OCI-LY3 (cell line): ENCODE measurements around the gene UFSP1.

ENCODE experiments used
- H2AFZ ChIP-seq: fragments of 200-600, 300-600 bp; shearing (Covaris generic); 2 replicates; pipeline ENCODE4 v1.6.0; 2014; ENCODE audit warnings: antibody characterized with exemption, low read depth, low read length
- H3K27ac ChIP-seq: fragments of 200-600, 300-600 bp; sonication (generic); 2 replicates; pipeline ENCODE4 v1.5.1; 2014; ENCODE audit warnings: mild to moderate bottlenecking, low read length, moderate library complexity, mixed read lengths
- H3K27me3 ChIP-seq: fragments of 200-600, 300-600 bp; sonication (generic); 2 replicates; pipeline ENCODE4 v1.6.1; 2014; ENCODE audit warnings: low read depth, low read length, mixed read lengths
- H3K36me3 ChIP-seq: fragments of 200-600, 300-600 bp; sonication (generic); replicated peaks from 2 replicates; pipeline ENCODE3; 2014; ENCODE audit warnings: low read depth, low read length, mixed read lengths
- H3K4me1 ChIP-seq: fragments of 300-600, 200-600 bp; sonication (generic); 2 replicates; pipeline ENCODE4 v1.6.1; 2014; ENCODE audit warnings: low read length, mixed read lengths
- H3K4me2 ChIP-seq: fragments of 200-600, 300-600 bp; sonication (generic); 2 replicates; pipeline ENCODE4 v1.6.1; 2014; ENCODE audit warnings: low read length, mixed read lengths
- H3K4me3 ChIP-seq: fragments of 300-600, 200-600 bp; sonication (generic); 2 replicates; pipeline ENCODE4 v1.5.1; 2014; ENCODE audit warnings: antibody characterized with exemption, mild to moderate bottlenecking, low read length, moderate library complexity
- H3K79me2 ChIP-seq: fragments of 300-600, 200-600 bp; shearing (Covaris generic); 2 replicates; pipeline ENCODE4 v1.6.1; 2014; ENCODE audit warnings: mild to moderate bottlenecking, low read length, mixed read lengths
- H3K9ac ChIP-seq: fragments of 300-600, 200-600 bp; shearing (Covaris generic); 2 replicates; pipeline ENCODE4 v1.6.0; 2014; ENCODE audit warnings: mild to moderate bottlenecking, low read length, moderate library complexity
- H3K9me3 ChIP-seq: fragments of 200-600, 300-600 bp; shearing (Covaris generic); 2 replicates; pipeline ENCODE4 v1.6.1; 2014; ENCODE audit warnings: low read length, mixed read lengths; ENCODE audit not compliant: insufficient read depth
- H4K20me1 ChIP-seq: fragments of 200-600, 300-600 bp; sonication (generic); 2 replicates; pipeline ENCODE4 v1.6.1; 2016; ENCODE audit warnings: low read length, mixed read lengths; ENCODE audit not compliant: insufficient read depth
- CTCF ChIP-seq: fragments of 200-600, 300-600 bp; sonication (generic); IDR thresholded peaks from 2 replicates; pipeline ENCODE4 v1.5.1; 2014; ENCODE audit warnings: antibody characterized with exemption, low read length, low read depth
- EZH2phosphoT487 ChIP-seq: fragments of 200-600 bp; shearing (Covaris generic); IDR thresholded peaks from 2 replicates; pipeline ENCODE4 v1.6.1; 2018; ENCODE audit warnings: antibody characterized with exemption, mixed run types, low read depth

Gene UFSP1

DNA sequence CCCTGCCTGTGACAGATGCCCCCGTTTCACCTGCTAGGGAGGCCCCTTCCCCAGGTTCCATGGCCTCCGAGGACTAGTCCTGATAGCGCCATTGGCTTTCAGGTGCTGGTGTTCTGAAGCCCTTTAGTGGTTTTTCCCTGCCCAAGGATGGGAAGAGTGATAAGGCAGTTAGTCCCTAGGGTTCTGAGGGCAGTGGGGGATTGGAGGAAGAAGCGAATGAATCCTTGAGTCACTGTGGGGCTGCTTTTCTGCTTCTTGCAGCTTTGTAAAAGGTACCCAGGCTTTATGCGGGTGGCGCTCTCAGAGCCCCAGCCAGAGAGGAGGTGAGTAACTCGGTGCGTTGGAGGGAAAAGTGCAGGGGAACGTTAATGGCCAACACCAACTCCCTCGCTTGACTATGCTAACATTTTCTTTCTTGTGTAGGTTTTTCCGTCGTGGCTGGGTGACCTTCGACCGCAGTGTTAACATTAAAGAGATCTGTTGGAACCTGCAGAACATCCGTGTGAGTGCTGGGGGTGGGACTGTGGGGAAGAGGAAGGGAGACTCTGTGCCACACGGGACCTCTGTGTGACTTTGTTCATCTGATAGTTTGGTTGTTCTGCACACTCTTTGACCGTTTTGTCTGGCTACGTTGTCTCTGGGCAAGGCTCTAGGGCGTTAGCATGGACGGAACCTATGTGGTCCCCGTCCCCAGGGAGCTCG is 3.9 kb downstream of the UFSP1 start:
- Histone ChIP-seq H3K27ac (no peak overlapping the region), H3K79me2 (peaks cover 45% of the 10 kb centered on the region), H3K4me1 (peaks cover 24% of the 10 kb centered on the region), H3K36me3 (peaks cover 78% of the 10 kb centered on the region), H3K4me3 (no peak overlapping the region), H4K20me1 (peaks cover 18% of the 10 kb centered on the region), H3K9me3 (no peaks in the 10 kb centered on the region), H3K4me2 (no peak overlapping the region), H3K9ac (no peak overlapping the region), H3K27me3 (no peaks in the 10 kb centered on the region), H2AFZ (no peak overlapping the region)
- TF ChIP-seq EZH2phosphoT487 (no peak), CTCF (no peak)

DNA sequence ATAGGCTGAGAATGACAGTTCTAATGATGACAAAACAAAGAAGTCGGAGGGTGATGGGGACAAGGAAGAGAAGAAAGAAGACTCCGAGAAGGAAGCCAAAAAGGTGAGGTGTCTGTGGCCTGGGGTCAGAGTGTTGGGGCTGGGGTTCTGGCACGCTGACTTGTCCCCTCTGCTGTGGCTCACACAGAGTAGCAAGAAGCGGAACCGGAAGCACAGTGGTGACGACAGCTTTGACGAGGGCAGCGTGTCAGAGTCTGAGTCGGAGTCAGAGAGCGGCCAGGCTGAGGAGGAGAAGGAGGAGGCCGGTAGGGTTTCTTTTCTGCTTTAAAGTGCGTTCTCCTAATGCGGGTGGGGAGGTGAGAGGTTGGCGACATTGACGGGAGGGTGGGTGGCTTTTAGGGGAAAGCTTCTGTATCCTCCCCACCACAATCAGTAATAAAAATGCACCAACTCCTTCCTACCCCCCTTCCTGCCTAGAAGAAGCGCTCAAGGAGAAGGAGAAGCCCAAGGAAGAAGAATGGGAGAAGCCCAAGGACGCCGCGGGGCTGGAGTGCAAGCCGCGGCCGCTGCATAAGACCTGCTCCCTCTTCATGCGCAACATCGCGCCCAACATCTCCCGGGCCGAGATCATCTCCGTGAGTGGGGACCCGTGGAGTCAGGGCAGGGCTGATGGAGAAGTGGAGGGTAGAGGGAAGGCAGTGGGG is 4.6 kb downstream of the UFSP1 start:
- Histone ChIP-seq H3K9ac (no peak overlapping the region), H3K4me2 (no peak overlapping the region), H3K9me3 (no peaks in the 10 kb centered on the region), H3K4me3 (no peak overlapping the region), H3K4me1 (peaks cover 23% of the 10 kb centered on the region), H2AFZ (no peak overlapping the region), H3K27ac (no peak overlapping the region), H4K20me1 (peaks cover 23% of the 10 kb centered on the region), H3K79me2 (peaks cover 52% of the 10 kb centered on the region), H3K36me3 (peaks cover 82% of the 10 kb centered on the region), H3K27me3 (no peaks in the 10 kb centered on the region)
- TF ChIP-seq CTCF (no peak), EZH2phosphoT487 (no peak)

DNA sequence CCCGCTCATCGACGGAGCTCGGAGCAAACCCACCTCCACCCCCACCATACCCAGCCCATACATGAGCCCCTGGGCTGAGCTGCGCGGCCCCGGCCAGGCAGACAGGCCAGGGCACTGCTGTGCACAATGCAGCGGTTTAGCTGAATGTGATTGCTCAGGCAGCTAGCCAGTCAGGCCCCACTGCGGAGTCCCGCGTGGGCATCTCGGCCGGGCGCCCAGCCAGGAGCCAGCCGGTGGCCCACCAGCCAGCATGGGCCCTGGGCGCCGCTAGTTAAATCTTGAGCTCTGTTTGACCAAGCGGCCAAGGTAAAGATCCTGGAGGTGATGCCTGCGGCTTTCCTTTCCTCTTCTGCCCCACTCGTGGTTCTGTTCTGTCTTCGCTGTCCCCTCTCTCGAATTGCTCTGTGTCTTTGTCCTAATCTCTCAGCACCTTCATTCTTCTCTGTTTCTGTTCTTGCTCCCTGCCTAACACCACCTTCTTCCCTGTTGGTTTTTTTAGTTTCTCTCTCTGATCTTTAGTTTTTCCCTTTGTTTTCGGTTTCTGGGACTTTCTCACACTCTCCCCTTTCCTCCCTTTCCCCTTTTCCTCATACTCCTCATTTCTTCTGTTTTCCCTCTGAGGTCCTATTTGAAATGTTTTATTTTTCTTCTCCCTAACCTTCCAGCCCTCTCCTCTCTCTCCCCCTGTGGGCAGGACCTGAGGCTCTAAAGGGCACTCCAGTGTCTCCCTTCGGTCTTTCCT is 6.6 kb downstream of the UFSP1 start:
- Histone ChIP-seq H3K36me3 (peaks cover 87% of the 10 kb centered on the region), H3K27ac (no peak overlapping the region), H3K9ac (no peak overlapping the region)

More for the DNA sequence above, 6.6 kb downstream of the UFSP1 start:
- TF ChIP-seq CTCF (no peak), EZH2phosphoT487 (no peak)
- Histone ChIP-seq H3K79me2 (peaks cover 57% of the 10 kb centered on the region), H3K27me3 (no peaks in the 10 kb centered on the region), H3K9me3 (no peaks in the 10 kb centered on the region), H3K4me2 (no peak overlapping the region), H3K4me3 (no peak overlapping the region), H4K20me1 (peaks cover 38% of the 10 kb centered on the region), H3K4me1 (peaks cover 14% of the 10 kb centered on the region), H2AFZ (no peak overlapping the region)
